GM23248 (cell line): ENCODE measurements around the gene MID1.

Source experiments
- EZH2 ChIP-seq: fragments of 200-600 bp; sonication (generic); IDR thresholded peaks from 2 replicates; pipeline ENCODE4 v1.6.1; 2018; ENCODE audit warnings: antibody characterized with exemption, mild to moderate bottlenecking; ENCODE audit not compliant: insufficient read depth, poor library complexity, severe bottlenecking
- EZH2phosphoT487 ChIP-seq: fragments of 200-600 bp; sonication (generic); IDR thresholded peaks from 2 replicates; pipeline ENCODE4 v1.6.1; 2018; ENCODE audit warnings: antibody characterized with exemption, moderate library complexity, mild to moderate bottlenecking, low read depth; ENCODE audit not compliant: insufficient read depth

- TF ChIP-seq EZH2 (no peak), EZH2phosphoT487 (no peak)
Observed at GRCh38 chrX:10471418-10471817, 149.0 kb downstream of the MID1 start.
